CD4-positive, alpha-beta memory T cell (primary cell): ENCODE measurements around the gene SPC24. TPM values are rescaled to one million over a fixed set of nuclear protein-coding genes. Genes with fewer than 3 reads are reported as not detected.

Experiments
- CTCF ChIA-PET: fragments of 350-600 bp; sonication (Branson Sonifier 250); formaldehyde crosslinking; loops from one replicate; lab custom pipeline; 2021; ENCODE audit warnings: inconsistent platforms; ENCODE audit not compliant: partially characterized antibody; lab: Charles Lee
- POLR2A ChIA-PET: fragments of 350-600 bp; sonication (Branson Sonifier 250); formaldehyde crosslinking; loops from one replicate; lab custom pipeline; 2021; ENCODE audit not compliant: partially characterized antibody; lab: Charles Lee
- DNase-seq, 5 donors: peaks; one replicate each; pipeline versions ENCODE4 v3.0.0 to v3.0.0-alpha.2; 2020 to 2022; ENCODE audit warnings: mixed read lengths in 1 of 5
- H3K27ac ChIP-seq: one replicate; pipeline ENCODE4 v1.7.0; 2013; ENCODE audit warnings: low read depth, low read length
- H3K27me3 ChIP-seq: 2 replicates; pipeline ENCODE4 v1.7.0; 2013; ENCODE audit warnings: mild to moderate bottlenecking, low read length, moderate library complexity; ENCODE audit not compliant: insufficient read depth
- H3K36me3 ChIP-seq: 2 replicates; pipeline ENCODE4 v1.7.0; 2013; ENCODE audit warnings: mild to moderate bottlenecking, low read length, moderate library complexity; ENCODE audit not compliant: insufficient read depth
- H3K4me1 ChIP-seq: 2 replicates; pipeline ENCODE4 v1.7.0; 2013; ENCODE audit warnings: mild to moderate bottlenecking, low read length, moderate library complexity; ENCODE audit not compliant: insufficient read depth
- H3K4me3 ChIP-seq, 2 donors: one replicate each; pipeline ENCODE4 v1.7.0; 2013; ENCODE audit warnings: low read length in 2 of 2, mild to moderate bottlenecking in 1 of 2
- H3K9me3 ChIP-seq, 2 donors: one replicate each; pipeline ENCODE4 v1.7.0; 2013; ENCODE audit warnings: low read length in 2 of 2, control low read depth in 1 of 2; ENCODE audit not compliant: control insufficient read depth in 1 of 2
- H3K27ac Mint-ChIP-seq, 7 donors: one replicate each; pipeline ENCODE4 v1.8.0; 2020 to 2021; ENCODE audit warnings: mixed read lengths in 7 of 7, mild to moderate bottlenecking in 6 of 7, inconsistent platforms in 3 of 7, moderate library complexity in 3 of 7
- H3K27me3 Mint-ChIP-seq, 2 donors: one replicate each; pipeline ENCODE4 v1.8.0; 2020 to 2021; ENCODE audit warnings: mixed read lengths in 2 of 2
- H3K36me3 Mint-ChIP-seq, 2 donors: one replicate each; pipeline ENCODE4 v1.8.0; 2020 to 2021; ENCODE audit warnings: mixed read lengths in 2 of 2, inconsistent platforms in 1 of 2, mild to moderate bottlenecking in 1 of 2
- H3K4me1 Mint-ChIP-seq, 4 donors: one replicate each; pipeline ENCODE4 v1.8.0; 2020 to 2021; ENCODE audit warnings: mixed read lengths in 4 of 4, mild to moderate bottlenecking in 1 of 4
- H3K4me3 Mint-ChIP-seq, 8 donors: one replicate each; pipeline ENCODE4 v1.8.0; 2020 to 2021; ENCODE audit warnings: mixed read lengths in 8 of 8, mild to moderate bottlenecking in 7 of 8, moderate library complexity in 6 of 8, inconsistent platforms in 3 of 8
- H3K9me3 Mint-ChIP-seq, 8 donors: one replicate each; pipeline ENCODE4 v1.8.0; 2020 to 2021; ENCODE audit warnings: mixed read lengths in 8 of 8, mild to moderate bottlenecking in 5 of 8, inconsistent platforms in 3 of 8, moderate library complexity in 1 of 8
- intact Hi-C: fragments of 100-400 bp; cut with micrococcal nuclease; formaldehyde crosslinking; loops from one replicate; pipeline ENCODE4 v1.15.1; 2023
- polyA plus RNA-seq, 2 donors: library from polyadenylated mRNA; unstranded; fragments of 300-500 nt; fragmentation: Illumina TruSeq; gene quantifications; one replicate each; pipeline ENCODE4 v1.2.3, GENCODE V29; 2021
- total RNA-seq, 2 experiments: library from RNA; stranded (reverse); gene quantifications; one replicate each; pipeline ENCODE4 v1.2.3, GENCODE V29; 2021

SPC24 gene
- total and polyA plus RNA-seq, 4 experiments from 2014 or later: 0.32 to 1.9 (median 0.84) TPM; not detected in 1

DNA sequence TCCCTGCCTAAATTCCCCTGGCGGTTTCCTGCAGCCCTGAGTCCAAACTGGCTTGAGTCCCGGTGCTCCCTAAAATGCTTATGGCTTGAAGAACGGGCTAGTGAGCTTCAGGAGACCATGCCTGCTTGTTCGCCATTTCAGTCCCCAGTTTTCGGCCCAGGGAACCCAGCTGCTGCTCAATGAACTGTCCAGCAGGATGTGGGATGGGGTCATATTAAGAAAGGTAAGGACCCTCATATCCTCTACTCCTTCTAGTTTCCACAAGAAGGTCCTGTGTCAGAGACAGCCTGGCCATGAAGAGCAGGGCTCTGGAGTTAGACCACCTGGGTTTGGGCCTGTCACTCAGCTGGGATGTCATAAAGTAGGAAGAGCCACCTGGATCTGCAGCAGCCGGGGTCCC lies 17.0 kb upstream of the SPC24 start:
- Mint-ChIP-seq H3K9me3 (peaks cover 0 to 2% (median 0%) of the 10 kb centered on the region in 8 donors), H3K4me1 (peaks cover 0 to under 1% (median 0%) of the 10 kb centered on the region in 4 donors), H3K36me3 (no peaks in the 10 kb centered on the region), H3K4me3 (no peak overlapping the region), H3K27ac (no peak overlapping the region), H3K27me3 (peaks cover 0 to under 1% of the 10 kb centered on the region in 2 donors)
- Histone ChIP-seq H3K27me3 (no peaks in the 10 kb centered on the region), H3K36me3 (no peaks in the 10 kb centered on the region), H3K27ac (no peak overlapping the region), H3K4me3 (no peak overlapping the region), H3K9me3 (no peaks in the 10 kb centered on the region), H3K4me1 (no peaks in the 10 kb centered on the region)
- intact Hi-C loops: no loop called here
- CTCF ChIA-PET: interaction anchor here (1.2 kb wide), 1 partner anchor 71 kb away, joined by 3 read pairs; no protein-coding TSS in a partner anchor
- no peak for DNase-seq
- POLR2A ChIA-PET: no interaction called here

DNA sequence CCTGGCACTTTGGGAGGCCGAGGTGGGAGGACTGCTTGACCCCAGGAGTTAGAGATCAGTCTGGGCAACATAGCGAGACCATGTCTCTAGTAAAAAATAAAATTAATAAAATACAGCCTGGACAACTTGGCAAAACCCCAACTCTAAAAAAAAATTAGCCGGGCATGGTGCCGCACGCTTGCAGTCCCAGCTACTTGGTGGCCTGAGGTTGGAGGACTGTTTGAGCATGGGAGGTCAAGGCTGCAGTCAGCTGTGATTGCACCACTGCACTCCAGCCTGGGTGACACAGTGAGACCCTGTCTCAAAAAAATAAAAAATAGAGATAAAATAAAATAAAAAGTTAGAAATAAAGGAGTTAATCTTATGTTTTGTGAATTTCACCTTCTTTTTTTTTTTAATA lies 15.6 kb upstream of the SPC24 start:
- Histone ChIP-seq H3K27ac (no peak overlapping the region), H3K4me3 (no peak overlapping the region), H3K27me3 (no peaks in the 10 kb centered on the region), H3K9me3 (no peaks in the 10 kb centered on the region), H3K4me1 (no peaks in the 10 kb centered on the region), H3K36me3 (no peaks in the 10 kb centered on the region)
- Mint-ChIP-seq H3K4me3 (no peak overlapping the region), H3K4me1 (no peaks in the 10 kb centered on the region), H3K9me3 (peaks cover 0 to 2% (median 0%) of the 10 kb centered on the region in 8 donors), H3K36me3 (no peaks in the 10 kb centered on the region), H3K27me3 (no peaks in the 10 kb centered on the region), H3K27ac (no peak overlapping the region)
- intact Hi-C loops: no loop called here
- DNase-seq: no peak
- ChIA-PET CTCF (no interaction called here), POLR2A (no interaction called here)

DNA sequence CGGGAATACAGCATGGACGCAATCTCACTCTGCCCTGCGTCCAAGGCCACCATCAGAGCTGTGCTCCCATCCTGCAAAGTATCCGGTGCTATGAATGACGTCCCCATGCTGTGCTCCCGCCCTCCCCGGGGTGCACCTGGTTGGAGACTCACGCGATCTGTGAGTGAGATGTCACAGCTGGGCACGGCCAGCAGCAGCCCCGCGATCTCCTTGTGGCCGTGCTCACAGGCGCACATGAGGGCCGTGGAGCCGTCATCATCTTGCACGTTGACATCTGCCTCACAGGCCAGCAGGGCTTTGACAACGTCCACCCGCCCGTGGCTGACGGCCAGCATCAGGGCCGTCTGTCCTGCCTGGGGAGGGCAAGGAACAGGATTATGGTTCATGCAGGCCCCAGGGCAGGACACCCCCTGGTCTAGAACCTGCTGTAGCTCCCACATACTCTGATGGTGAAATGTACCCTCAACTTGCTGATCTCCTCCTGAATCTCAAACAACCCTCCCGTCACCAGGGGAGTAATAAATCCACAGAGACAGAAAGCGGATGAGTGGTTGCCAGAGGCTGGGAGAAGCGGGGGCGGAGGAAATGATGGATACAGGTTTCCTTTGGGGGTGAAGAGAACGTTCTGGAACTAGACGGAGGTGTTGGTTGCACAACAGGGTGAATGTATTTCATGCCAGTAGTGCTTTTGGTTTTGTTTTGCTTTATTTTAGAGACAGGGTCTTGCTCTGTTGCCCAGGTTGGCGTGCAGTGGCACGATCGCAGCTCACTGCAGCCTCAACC lies 14.5 kb upstream of the SPC24 start:
- Histone ChIP-seq H3K4me3 (no peak overlapping the region), H3K36me3 (no peaks in the 10 kb centered on the region), H3K9me3 (no peaks in the 10 kb centered on the region), H3K27ac (no peak overlapping the region), H3K4me1 (no peaks in the 10 kb centered on the region), H3K27me3 (no peaks in the 10 kb centered on the region)
- H3K27me3 Mint-ChIP-seq: no peaks in the 10 kb centered on the region
- POLR2A ChIA-PET: no interaction called here
- no peak overlapping the region for H3K27ac Mint-ChIP-seq
- no peaks in the 10 kb centered on the region for H3K4me1 Mint-ChIP-seq
- no peaks in the 10 kb centered on the region for H3K36me3 Mint-ChIP-seq
- no peak for DNase-seq
- peaks cover 0 to 2% (median 0%) of the 10 kb centered on the region in 8 donors for H3K9me3 Mint-ChIP-seq
- CTCF ChIA-PET: interaction anchor here (1.2 kb wide), 1 partner anchor 44 kb away, joined by 3 read pairs; no protein-coding TSS in a partner anchor
- H3K4me3 Mint-ChIP-seq: no peak overlapping the region
- intact Hi-C loops: no loop called here

DNA sequence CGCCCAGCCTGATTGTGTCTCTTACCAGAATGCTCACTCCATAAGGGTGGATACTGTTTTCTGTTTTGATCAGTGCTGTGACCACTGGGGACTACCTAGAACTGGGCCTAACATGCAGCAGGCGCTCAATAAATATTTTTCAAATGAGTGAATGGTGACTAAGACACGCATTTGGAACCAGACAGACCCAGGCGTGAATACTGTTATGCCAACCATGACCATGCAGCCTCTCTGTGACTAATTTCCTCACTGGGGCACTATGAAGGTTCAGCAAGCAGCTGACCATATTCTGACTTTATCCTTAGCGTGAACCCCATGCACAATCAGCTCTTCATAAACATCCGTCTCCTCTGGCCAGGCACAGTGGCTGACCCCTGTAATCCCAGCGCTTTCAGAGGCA lies 13.0 kb upstream of the SPC24 start:
- H3K27me3 Mint-ChIP-seq: no peaks in the 10 kb centered on the region
- CTCF ChIA-PET: interaction anchor here (0.6 kb wide), 1 partner anchor 1035 kb away, joined by 5 read pairs; no protein-coding TSS in a partner anchor
- Histone ChIP-seq H3K9me3 (no peaks in the 10 kb centered on the region), H3K36me3 (no peaks in the 10 kb centered on the region), H3K4me3 (no peak overlapping the region), H3K4me1 (no peaks in the 10 kb centered on the region), H3K27me3 (no peaks in the 10 kb centered on the region), H3K27ac (no peak overlapping the region)
- no peak overlapping the region for H3K4me3 Mint-ChIP-seq
- intact Hi-C loops: no loop called here
- H3K9me3 Mint-ChIP-seq: peaks cover 0 to 2% (median 0%) of the 10 kb centered on the region in 8 donors
- H3K27ac Mint-ChIP-seq: no peak overlapping the region
- DNase-seq: no peak
- H3K36me3 Mint-ChIP-seq: no peaks in the 10 kb centered on the region
- H3K4me1 Mint-ChIP-seq: no peaks in the 10 kb centered on the region
- POLR2A ChIA-PET: no interaction called here

DNA sequence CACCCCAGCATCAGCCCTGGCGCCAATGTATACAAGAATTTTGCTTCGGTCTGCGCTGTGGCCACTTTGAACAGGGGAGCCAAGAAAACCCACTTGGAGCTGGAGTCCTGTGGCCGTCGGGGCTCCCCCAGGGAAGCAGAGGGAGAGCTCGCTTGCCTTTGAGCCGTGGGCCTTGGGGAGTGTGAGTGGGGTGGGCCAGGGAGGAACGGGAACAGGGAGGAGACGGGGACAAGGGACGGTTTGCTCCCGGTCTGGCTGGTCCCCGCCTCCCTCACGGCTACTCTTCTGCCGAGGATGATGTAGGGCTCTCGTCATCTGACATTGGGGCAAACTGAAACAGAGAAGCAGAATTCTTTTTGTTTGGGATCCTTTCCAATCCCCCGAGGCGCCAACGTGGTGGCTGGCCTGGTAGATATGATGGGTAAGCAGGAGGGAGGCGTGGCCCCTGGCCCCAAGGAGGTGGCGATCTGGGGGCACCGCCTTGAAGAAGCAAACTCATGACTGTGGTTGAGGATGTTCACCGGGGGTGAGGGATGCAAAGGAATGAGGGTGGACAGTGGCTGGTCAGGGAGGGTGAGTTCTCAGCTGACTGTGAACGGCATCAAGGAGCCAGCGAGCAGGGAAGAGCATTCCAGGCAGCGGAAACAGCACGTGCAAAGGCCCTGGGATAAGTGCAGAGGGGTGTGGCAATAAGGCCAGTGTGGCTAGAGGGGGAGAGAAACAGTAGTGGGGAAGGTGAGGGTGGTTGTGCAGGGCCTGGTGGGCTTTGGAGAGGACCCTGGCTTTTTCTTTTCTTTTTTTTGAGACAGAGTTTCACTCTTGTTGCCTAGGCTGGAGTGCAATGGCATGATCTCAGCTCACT lies 10.9 kb upstream of the SPC24 start:
- no peak overlapping the region for H3K4me3 ChIP-seq
- ChIA-PET POLR2A (no interaction called here), CTCF (no interaction called here)
- Mint-ChIP-seq H3K9me3 (no peaks in the 10 kb centered on the region), H3K4me1 (no peaks in the 10 kb centered on the region), H3K4me3 (no peak overlapping the region), H3K27me3 (peaks cover 0 to 1% of the 10 kb centered on the region in 2 donors), H3K27ac (peak overlapping the region in 1 of 7 donors; percentile 57), H3K36me3 (no peaks in the 10 kb centered on the region)
- no peak for DNase-seq
- no peak overlapping the region for H3K27ac ChIP-seq
- H3K9me3 ChIP-seq: no peaks in the 10 kb centered on the region
- no peaks in the 10 kb centered on the region for H3K27me3 ChIP-seq
- no peaks in the 10 kb centered on the region for H3K36me3 ChIP-seq
- H3K4me1 ChIP-seq: no peaks in the 10 kb centered on the region
- intact Hi-C loops: no loop called here

DNA sequence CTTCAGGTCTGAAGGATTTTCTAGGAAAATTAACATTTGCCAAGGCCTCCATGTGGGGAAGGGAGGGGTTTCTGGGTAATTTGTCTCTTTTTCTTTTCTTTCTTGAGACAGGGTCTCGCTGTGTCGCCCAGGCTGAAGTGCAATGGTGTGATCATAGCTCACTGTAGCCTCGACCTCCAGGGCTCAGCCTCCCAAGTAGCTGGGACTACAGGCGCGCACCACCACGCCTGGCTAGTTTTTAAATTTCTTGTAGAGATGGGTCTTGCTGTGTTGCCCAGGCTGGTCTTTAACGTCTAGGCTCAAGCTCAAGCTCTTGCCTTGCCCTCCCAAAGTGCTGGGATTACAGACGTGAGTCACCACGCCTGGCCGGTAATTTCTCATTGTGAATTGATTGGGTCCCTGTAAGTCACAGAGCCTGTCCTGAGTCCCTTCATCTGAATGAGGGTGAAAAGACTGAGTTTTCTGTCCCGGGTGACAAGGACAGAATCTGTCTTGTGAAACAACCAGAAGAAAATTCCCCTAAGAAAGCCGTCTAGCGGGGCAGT lies 10.0 kb upstream of the SPC24 start:
- H3K27me3 ChIP-seq: no peaks in the 10 kb centered on the region
- H3K4me1 ChIP-seq: no peaks in the 10 kb centered on the region
- Mint-ChIP-seq H3K27ac (no peak overlapping the region), H3K4me3 (no peak overlapping the region), H3K36me3 (no peaks in the 10 kb centered on the region), H3K27me3 (peaks cover 0 to 1% of the 10 kb centered on the region in 2 donors), H3K4me1 (no peaks in the 10 kb centered on the region), H3K9me3 (peaks cover 0 to 2% (median 0%) of the 10 kb centered on the region in 8 donors)
- POLR2A ChIA-PET: no interaction called here
- no peaks in the 10 kb centered on the region for H3K9me3 ChIP-seq
- DNase-seq: no peak
- H3K27ac ChIP-seq: no peak overlapping the region
- intact Hi-C loops: no loop called here
- CTCF ChIA-PET: no interaction called here
- H3K4me3 ChIP-seq: no peak overlapping the region
- H3K36me3 ChIP-seq: no peaks in the 10 kb centered on the region

DNA sequence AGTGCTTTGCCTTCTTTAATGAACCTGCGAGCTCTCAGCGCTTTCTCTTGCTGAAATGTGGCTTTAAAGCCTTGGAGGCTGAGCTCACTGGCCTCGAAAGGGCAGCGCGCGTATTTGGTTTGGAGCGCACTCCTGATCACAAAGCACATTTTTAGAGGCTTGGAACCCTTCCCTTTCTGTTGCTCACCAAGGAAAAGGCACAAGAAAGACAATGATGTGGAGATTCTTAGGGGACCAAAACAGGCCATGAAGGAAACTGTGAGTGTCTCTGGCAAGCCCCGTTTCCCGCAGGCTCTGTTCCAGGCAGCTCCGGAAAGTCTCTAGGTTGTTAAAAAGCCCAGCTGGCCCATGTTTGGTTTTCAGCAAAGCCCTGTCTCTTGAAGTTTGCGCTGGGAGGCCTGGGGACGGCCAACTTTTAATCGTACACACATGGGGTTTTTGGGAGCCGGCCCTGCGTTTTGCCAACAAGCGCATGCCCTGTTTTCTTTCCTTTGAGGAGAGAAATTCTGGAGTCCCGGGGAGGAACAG lies 9.4 kb upstream of the SPC24 start:
- Mint-ChIP-seq H3K27ac (peak overlapping the region in 1 of 7 donors; percentile 78), H3K36me3 (no peaks in the 10 kb centered on the region), H3K4me1 (no peaks in the 10 kb centered on the region), H3K27me3 (peaks cover 0 to 1% of the 10 kb centered on the region in 2 donors), H3K9me3 (peaks cover 0 to 4% (median 0%) of the 10 kb centered on the region in 8 donors), H3K4me3 (no peak overlapping the region)
- Histone ChIP-seq H3K4me3 (no peak overlapping the region), H3K27me3 (no peaks in the 10 kb centered on the region), H3K27ac (no peak overlapping the region), H3K4me1 (no peaks in the 10 kb centered on the region), H3K36me3 (no peaks in the 10 kb centered on the region), H3K9me3 (no peaks in the 10 kb centered on the region)
- intact Hi-C loops: no loop called here
- ChIA-PET CTCF (no interaction called here), POLR2A (no interaction called here)
- no peak for DNase-seq
